ENCODE results near the gene DNER. TPM values are rescaled to one million over a fixed set of nuclear protein-coding genes. Genes with fewer than 3 reads are reported as not detected.

The DNER gene
- total and polyA plus RNA-seq, 7 donors, result 0.10 to 0.87 (median 0.35) TPM; not detected in 1

DNA sequence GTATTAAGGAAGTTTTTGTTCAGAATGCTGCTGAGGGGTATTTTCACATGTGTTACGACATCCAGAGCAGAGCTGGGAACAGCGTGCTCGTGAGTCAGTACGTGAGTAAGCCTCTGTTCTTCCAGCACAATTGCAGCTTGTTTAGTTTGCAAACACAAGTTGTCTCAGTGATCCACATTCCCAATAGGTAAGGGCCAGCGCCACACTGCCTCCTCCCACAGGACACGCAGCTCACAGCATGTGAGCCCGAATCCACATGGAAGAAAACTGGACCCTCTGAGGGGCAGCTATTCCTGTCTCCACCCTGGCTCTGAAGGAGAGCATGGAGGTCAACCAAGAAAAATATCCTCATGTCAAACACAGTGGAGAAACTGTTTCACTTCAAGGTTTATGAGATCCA, 269.3 kb downstream of the DNER start:
- no peak for TF ChIP-seq CTCF (IDR thresholded peaks at IDR 0.05)
- intact Hi-C loops (cut with DNase I), result no loop called here
- Histone ChIP-seq H3K9me3 (no peaks in the 10 kb centered on the region), H3K27me3 (ENCODE audit: insufficient read depth in 3 of 3, low read length in 2 of 3) (no peaks in the 10 kb centered on the region), H3K36me3 (ENCODE audit: insufficient read depth in 1 of 2, low read depth in 1 of 2) (no peaks in the 10 kb centered on the region), H3K27ac (peak overlapping the region; percentile 47), H3K4me1 (no peaks in the 10 kb centered on the region), H3K4me3 (no peak overlapping the region)
- DNase-seq, result peak; percentile 65 to 80
- peak; percentile 28 to 91 (median 86) for ATAC-seq
- WGBS, 3 donors, result 56 to 75% (median 67%) methylated on average over 7 of the region's 7 CpGs

- ATAC-seq (no peak), DNase-seq (no peak)
- H3K36me3 ChIP-seq (ENCODE audit: insufficient read depth in 1 of 2, low read depth in 1 of 2), result no peaks in the 10 kb centered on the region
- no peak for TF ChIP-seq CTCF (IDR thresholded peaks at IDR 0.05)
- 36 to 43% (median 40%) methylated on average over 13 of the region's 13 CpGs for WGBS, 3 donors
- H3K4me3 ChIP-seq, result no peak overlapping the region
- H3K4me1 ChIP-seq, result no peaks in the 10 kb centered on the region
- no peak overlapping the region for H3K27ac ChIP-seq
- intact Hi-C loops (cut with DNase I), result no loop called here
- no peaks in the 10 kb centered on the region for H3K27me3 ChIP-seq (ENCODE audit: insufficient read depth in 3 of 3, low read length in 2 of 3)
- H3K9me3 ChIP-seq, result no peaks in the 10 kb centered on the region
These were observed 270.6 kb downstream of the DNER start for GRCh38 chr2:229443546-229444268.

DNA sequence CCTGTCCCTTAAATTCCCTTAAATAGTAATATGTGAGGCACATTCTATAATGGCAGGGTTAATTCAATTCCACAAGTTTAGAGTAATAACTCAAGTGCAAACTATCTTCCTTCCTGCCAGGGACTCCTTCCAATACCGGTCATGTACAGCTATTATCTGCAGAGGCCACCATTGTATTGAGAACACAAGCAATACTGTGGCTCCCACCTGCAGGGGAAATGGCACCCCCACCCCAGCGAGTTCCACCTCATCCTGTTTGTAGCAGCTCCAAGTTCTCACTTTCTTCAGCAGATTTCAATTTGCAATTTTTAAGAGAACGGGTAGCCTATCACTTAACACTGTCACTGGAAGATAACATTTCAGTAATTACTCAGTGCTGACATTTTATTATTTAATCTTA, 271.2 kb downstream of the DNER start:
- intact Hi-C loops (cut with DNase I), result no loop called here
- ATAC-seq (no peak), DNase-seq (no peak)
- WGBS, 3 donors, result 62 to 67% (median 65%) methylated on average over 3 of the region's 3 CpGs
- Histone ChIP-seq H3K4me3 (no peak overlapping the region), H3K27ac (no peak overlapping the region), H3K4me1 (no peaks in the 10 kb centered on the region), H3K9me3 (no peaks in the 10 kb centered on the region), H3K27me3 (ENCODE audit: insufficient read depth in 3 of 3, low read length in 2 of 3) (no peaks in the 10 kb centered on the region), H3K36me3 (ENCODE audit: insufficient read depth in 1 of 2, low read depth in 1 of 2) (no peaks in the 10 kb centered on the region)
- no peak for TF ChIP-seq CTCF (IDR thresholded peaks at IDR 0.05)

GRCh38 chr2:229438430-229439159, 275.8 kb downstream of the DNER start:
- Histone ChIP-seq H3K9me3 (no peaks in the 10 kb centered on the region), H3K4me3 (no peak overlapping the region), H3K36me3 (ENCODE audit: insufficient read depth in 1 of 2, low read depth in 1 of 2) (no peaks in the 10 kb centered on the region), H3K4me1 (no peaks in the 10 kb centered on the region), H3K27me3 (ENCODE audit: insufficient read depth in 3 of 3, low read length in 2 of 3) (no peaks in the 10 kb centered on the region), H3K27ac (no peak overlapping the region)
- intact Hi-C loops (cut with DNase I), result no loop called here
- 84 to 90% (median 88%) methylated on average over 6 of the region's 6 CpGs for WGBS, 3 donors
- DNase-seq (no peak), ATAC-seq (no peak)
- TF ChIP-seq CTCF (IDR thresholded peaks at IDR 0.05), result no peak

Data from psoas muscle (tissue), 8 donors.